CD14-positive monocyte (primary cell): ENCODE measurements around the gene MTHFS. TPM values are rescaled to one million over a fixed set of nuclear protein-coding genes. Genes with fewer than 3 reads are reported as not detected.
A peak's percentile ranks its signal among the peaks of the same experiment; 100 is the strongest.

Source experiments
- DNase-seq, 3 donors: peaks; one replicate each; pipeline ENCODE4 v3.0.0-alpha.2; 2011 to 2022
- H2AFZ ChIP-seq: 2 replicates; pipeline ENCODE4 v1.6.0; 2012; ENCODE audit warnings: mild to moderate bottlenecking, low read depth, low read length, inconsistent platforms; ENCODE audit not compliant: insufficient read depth, poor library complexity, severe bottlenecking
- H3K27ac ChIP-seq, 2 donors: 1 replicate in 1 of 2; 2 replicates in 1 of 2; pipeline ENCODE4 v1.5.1; 2012 to 2013; ENCODE audit warnings: low read length in 2 of 2, control low read depth in 1 of 2, inconsistent platforms in 1 of 2, low read depth in 1 of 2, mild to moderate bottlenecking in 1 of 2
- H3K27me3 ChIP-seq, 2 donors: one replicate each; pipeline versions ENCODE4 v1.6.0 to v1.6.1; 2011 to 2013; ENCODE audit warnings: low read length in 2 of 2; ENCODE audit not compliant: control insufficient read depth in 2 of 2, insufficient read depth in 2 of 2
- H3K36me3 ChIP-seq, 2 donors: replicated peaks in 1 of 2; 1 replicate in 1 of 2; 2 replicates in 1 of 2; pipeline versions ENCODE4 v1.5.1 to v1.6.1; 2012 to 2013; ENCODE audit warnings: low read length in 2 of 2, control low read depth in 1 of 2, inconsistent platforms in 1 of 2, mild to moderate bottlenecking in 1 of 2; ENCODE audit not compliant: insufficient read depth in 2 of 2, control insufficient read depth in 1 of 2
- H3K4me1 ChIP-seq, 2 donors: 1 replicate in 1 of 2; 2 replicates in 1 of 2; pipeline versions ENCODE4 v1.5.1 to v1.6.1; 2012 to 2013; ENCODE audit warnings: low read length in 2 of 2, control low read depth in 1 of 2, inconsistent platforms in 1 of 2, mild to moderate bottlenecking in 1 of 2, moderate library complexity in 1 of 2; ENCODE audit not compliant: insufficient read depth in 2 of 2, control insufficient read depth in 1 of 2
- H3K4me2 ChIP-seq: replicated peaks from 2 replicates; pipeline ENCODE3; 2012; ENCODE audit warnings: low read length, moderate library complexity, mild to moderate bottlenecking; ENCODE audit not compliant: poor library complexity, severe bottlenecking; ENCODE audit errors: extremely low read depth
- H3K4me3 ChIP-seq, 3 experiments: fragments of 200-600 bp in 1 of 3; sonication (generic) in 1 of 3; replicated peaks in 1 of 3; 1 replicate in 2 of 3; 2 replicates in 1 of 3; pipeline ENCODE4 v1.5.1; 2011 to 2013; ENCODE audit warnings: low read length in 3 of 3, mild to moderate bottlenecking in 3 of 3, control low read depth in 2 of 3, low read depth in 2 of 3, inconsistent platforms in 1 of 3, moderate library complexity in 1 of 3
- H3K79me2 ChIP-seq: 2 replicates; pipeline ENCODE4 v1.6.0; 2012; ENCODE audit warnings: mild to moderate bottlenecking, control low read depth, inconsistent platforms, low read length, moderate library complexity; ENCODE audit not compliant: insufficient read depth
- H3K9ac ChIP-seq: 2 replicates; pipeline ENCODE4 v1.6.0; 2017; ENCODE audit warnings: low read length, mild to moderate bottlenecking; ENCODE audit not compliant: insufficient read depth, poor library complexity, severe bottlenecking
- H3K9me3 ChIP-seq, 2 donors: replicated peaks in 1 of 2; 1 replicate in 1 of 2; 2 replicates in 1 of 2; pipeline versions ENCODE4 v1.5.1 to v1.6.1; 2012 to 2013; ENCODE audit warnings: low read length in 2 of 2, control low read depth in 1 of 2; ENCODE audit not compliant: control insufficient read depth in 1 of 2, insufficient read depth in 1 of 2
- H4K20me1 ChIP-seq: 2 replicates; pipeline ENCODE4 v1.6.0; 2012; ENCODE audit warnings: mild to moderate bottlenecking, low read length, control low read depth, moderate library complexity; ENCODE audit not compliant: insufficient read depth
- H3K27ac Mint-ChIP-seq, 7 donors: one replicate each; pipeline ENCODE4 v1.8.0; 2020; ENCODE audit warnings: mild to moderate bottlenecking in 7 of 7, mixed read lengths in 7 of 7, moderate library complexity in 6 of 7, inconsistent platforms in 2 of 7
- H3K27me3 Mint-ChIP-seq, 3 donors: one replicate each; pipeline ENCODE4 v1.8.0; 2021 to 2022; ENCODE audit warnings: low read depth in 3 of 3, mild to moderate bottlenecking in 3 of 3, mixed read lengths in 3 of 3, moderate library complexity in 3 of 3, inconsistent platforms in 1 of 3
- H3K36me3 Mint-ChIP-seq, 2 donors: one replicate each; pipeline ENCODE4 v1.8.0; 2020; ENCODE audit warnings: mixed read lengths in 2 of 2, inconsistent platforms in 1 of 2, mild to moderate bottlenecking in 1 of 2
- H3K4me1 Mint-ChIP-seq: one replicate; pipeline ENCODE4 v1.8.0; 2020; ENCODE audit warnings: mild to moderate bottlenecking, mixed read lengths
- H3K4me3 Mint-ChIP-seq, 2 donors: one replicate each; pipeline ENCODE4 v1.8.0; 2020; ENCODE audit warnings: mild to moderate bottlenecking in 2 of 2, mixed read lengths in 2 of 2, moderate library complexity in 1 of 2
- H3K9me3 Mint-ChIP-seq, 7 donors: one replicate each; pipeline ENCODE4 v1.8.0; 2020 to 2022; ENCODE audit warnings: mixed read lengths in 7 of 7, mild to moderate bottlenecking in 6 of 7, moderate library complexity in 6 of 7, inconsistent platforms in 2 of 7
- CTCF ChIP-seq: fragments of 200-600 bp; IDR thresholded peaks from one replicate; pipeline ENCODE4 v1.8.0; 2022; ENCODE audit warnings: antibody characterized with exemption, mild to moderate bottlenecking
- WGBS: methylation state at CpG from one replicate; pipeline ENCODE4 v1.1.5; 2013; ENCODE audit warnings: missing lambda C conversion rate; ENCODE audit not compliant: insufficient coverage; 5-methylcytosine and 5-hydroxymethylcytosine counted together
- intact Hi-C, 2 donors: fragments of 100-400 bp; cut with micrococcal nuclease; formaldehyde crosslinking; loops; one replicate each; pipeline versions ENCODE4 v1.15.0 to v1.15.1; 2023
- polyA plus RNA-seq, 3 donors: library from polyadenylated mRNA; depleted of rRNA in 1 of 3; unstranded in 2 of 3; stranded (reverse) in 1 of 3; fragments of 300-500 nt in 2 of 3; fragments of >200 nt in 1 of 3; fragmentation: Illumina TruSeq in 2 of 3; gene quantifications; 1 replicate in 2 of 3; 2 replicates in 1 of 3; pipeline ENCODE4 v1.2.3, GENCODE V29; 2012 to 2021

Gene MTHFS
- polyA plus RNA-seq, 3 donors = 44.6 to 129 (median 76.4) TPM

GRCh38 chr15:79919749-79920511 is 23.1 kb upstream of the MTHFS start:
- no peak overlapping the region for H3K27ac ChIP-seq
- Mint-ChIP-seq H3K27me3 (peaks cover 0 to 3% (median 0%) of the 10 kb centered on the region in 3 donors), H3K4me1 (peaks cover 13% of the 10 kb centered on the region), H3K4me3 (no peak overlapping the region), H3K27ac (peak overlapping the region in 1 of 7 donors; percentile 25), H3K36me3 (peaks cover 33 to 52% of the 10 kb centered on the region in 2 donors), H3K9me3 (peaks cover 50 to 77% (median 75%) of the 10 kb centered on the region in 7 donors)
- H3K9me3 ChIP-seq = peaks cover 62 to 69% of the 10 kb centered on the region in 2 donors
- no peak overlapping the region for H3K4me2 ChIP-seq
- WGBS = 100% methylated on average over 1 of the region's 12 CpGs
- no peak overlapping the region for H3K9ac ChIP-seq
- intact Hi-C loops = loop anchor here (5.0 to 10.0 kb wide), 3 partner anchors 45 to 52 kb away; partner anchors contain the start of gene BCL2A1 (in 1 of the 2)
- peaks cover 2 to 48% of the 10 kb centered on the region in 2 donors for H3K36me3 ChIP-seq
- H3K4me1 ChIP-seq = peaks cover 17 to 25% of the 10 kb centered on the region in 2 donors
- peaks cover 50% of the 10 kb centered on the region for H3K79me2 ChIP-seq
- no peak for DNase-seq
- no peaks in the 10 kb centered on the region for H4K20me1 ChIP-seq
- peak overlapping the region in 1 of 3 experiments; percentile 32 for H3K4me3 ChIP-seq
- TF ChIP-seq CTCF = no peak
- H3K27me3 ChIP-seq = no peaks in the 10 kb centered on the region
- H2AFZ ChIP-seq = no peak overlapping the region

DNA sequence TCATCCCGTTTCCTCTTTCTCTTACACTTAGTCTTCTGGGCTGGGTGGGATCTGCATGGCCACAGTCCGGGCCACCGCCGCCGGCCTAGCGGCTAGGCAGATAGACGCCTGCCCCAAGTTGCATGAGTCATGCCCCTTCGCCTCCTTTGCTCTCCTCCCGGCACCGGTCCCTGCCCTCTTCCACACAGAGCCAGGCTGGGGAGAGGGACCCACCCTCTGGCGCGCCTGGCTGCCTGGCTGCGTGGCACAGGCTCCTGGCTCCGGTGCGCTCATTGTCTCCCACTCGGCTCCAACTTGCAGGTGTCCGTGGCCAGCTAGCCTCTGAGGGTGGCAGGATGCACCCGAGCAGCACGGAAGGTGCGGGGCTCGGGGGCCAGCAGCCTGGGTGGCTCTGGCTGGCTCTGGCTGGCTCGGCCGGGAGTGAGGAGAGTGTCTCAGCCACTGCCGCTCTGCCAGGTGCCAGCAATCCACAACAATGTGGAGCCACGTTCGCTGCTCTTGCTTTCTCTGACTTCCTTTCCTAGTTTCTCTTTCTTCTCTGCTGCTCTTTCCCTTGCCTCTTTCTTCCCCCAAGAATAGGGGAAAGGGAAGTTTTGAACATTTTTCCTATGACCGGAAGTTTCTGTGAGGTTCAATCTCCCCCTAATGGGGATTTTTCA is 22.4 kb upstream of the MTHFS start:
- H3K27me3 Mint-ChIP-seq = peaks cover 0 to 3% (median 1%) of the 10 kb centered on the region in 3 donors
- H3K27me3 ChIP-seq = no peaks in the 10 kb centered on the region
- peaks cover 2 to 48% of the 10 kb centered on the region in 2 donors for H3K36me3 ChIP-seq
- no peak overlapping the region for H2AFZ ChIP-seq
- H3K79me2 ChIP-seq = peaks cover 42% of the 10 kb centered on the region
- no peak overlapping the region for H3K4me2 ChIP-seq
- no peak overlapping the region for H3K27ac Mint-ChIP-seq
- peaks cover 11 to 17% of the 10 kb centered on the region in 2 donors for H3K4me1 ChIP-seq
- peaks cover 10% of the 10 kb centered on the region for H3K4me1 Mint-ChIP-seq
- H3K4me3 Mint-ChIP-seq = no peak overlapping the region
- H4K20me1 ChIP-seq = no peaks in the 10 kb centered on the region
- no peak for TF ChIP-seq CTCF
- H3K4me3 ChIP-seq = peak overlapping the region in 1 of 3 experiments; percentile 32
- 95% methylated on average over 20 of the region's 27 CpGs for WGBS
- DNase-seq = no peak
- H3K36me3 Mint-ChIP-seq = peaks cover 33 to 56% of the 10 kb centered on the region in 2 donors
- peaks cover 53 to 84% (median 82%) of the 10 kb centered on the region in 7 donors for H3K9me3 Mint-ChIP-seq
- H3K9ac ChIP-seq = no peak overlapping the region
- H3K9me3 ChIP-seq = peaks cover 63 to 76% of the 10 kb centered on the region in 2 donors
- intact Hi-C loops = no loop called here
- H3K27ac ChIP-seq = no peak overlapping the region
